ENCODE data around the gene LCNL1.

Gene LCNL1

GRCh38 chr9:137022662-137023008 lies 39.8 kb downstream of the LCNL1 start:
- TF ChIP-seq CTCF (IDR thresholded peaks at IDR 0.05; ENCODE audit: low read depth, low read length, missing control alignments): no peak
- H3K4me3 ChIP-seq (ENCODE audit: low read depth, low read length): no peak overlapping the region
- no peak for DNase-seq (ENCODE audit: low read depth)

DNA sequence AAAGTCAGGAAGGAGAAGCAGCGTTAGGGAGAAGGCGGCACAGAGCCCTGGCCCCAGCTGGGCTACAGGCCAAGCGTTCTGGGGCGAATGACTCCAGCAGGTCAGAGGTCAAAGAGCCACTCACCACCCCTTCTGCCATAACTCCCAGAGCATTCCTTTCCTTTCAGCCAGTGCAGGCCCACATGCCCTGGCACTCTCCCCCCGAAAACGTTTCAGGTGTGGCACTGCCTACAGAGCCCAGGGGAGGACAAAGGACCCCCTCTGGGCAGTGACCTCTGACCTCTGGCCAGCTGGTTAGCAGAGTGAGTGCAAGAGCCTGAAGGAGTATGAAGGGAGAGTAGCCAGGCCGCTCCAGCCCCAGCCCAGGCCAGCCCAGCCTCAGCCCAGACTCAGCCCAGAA lies 40.4 kb downstream of the LCNL1 start:
- TF ChIP-seq CTCF (IDR thresholded peaks at IDR 0.05; ENCODE audit: low read depth, low read length, missing control alignments): no peak
- no peak overlapping the region for H3K4me3 ChIP-seq (ENCODE audit: low read depth, low read length)
- no peak for DNase-seq (ENCODE audit: low read depth)

DNA sequence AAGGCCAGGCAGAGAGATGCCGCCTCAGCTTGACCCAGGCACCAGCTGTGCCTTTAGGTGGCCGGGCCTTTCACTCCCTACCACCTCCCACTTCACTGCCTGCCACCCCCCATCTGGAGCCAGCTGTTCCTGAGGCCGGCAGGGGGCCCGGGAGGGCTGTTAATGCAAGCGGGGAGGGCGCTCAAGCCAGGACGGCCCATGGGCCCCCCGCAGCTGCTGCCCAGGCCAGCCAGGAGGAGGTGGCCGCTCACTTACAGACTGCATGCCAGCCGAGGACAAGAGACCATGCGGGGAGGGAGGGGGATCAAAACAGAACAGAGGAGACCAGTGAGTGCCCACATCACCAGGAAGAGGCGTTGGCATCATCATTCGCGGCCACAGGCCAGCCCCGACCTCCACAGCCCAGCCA lies 40.8 kb downstream of the LCNL1 start:
- no peak overlapping the region for H3K4me3 ChIP-seq (ENCODE audit: low read depth, low read length)
- no peak for DNase-seq (ENCODE audit: low read depth)
- TF ChIP-seq CTCF (IDR thresholded peaks at IDR 0.05; ENCODE audit: low read depth, low read length, missing control alignments): no peak

DNA sequence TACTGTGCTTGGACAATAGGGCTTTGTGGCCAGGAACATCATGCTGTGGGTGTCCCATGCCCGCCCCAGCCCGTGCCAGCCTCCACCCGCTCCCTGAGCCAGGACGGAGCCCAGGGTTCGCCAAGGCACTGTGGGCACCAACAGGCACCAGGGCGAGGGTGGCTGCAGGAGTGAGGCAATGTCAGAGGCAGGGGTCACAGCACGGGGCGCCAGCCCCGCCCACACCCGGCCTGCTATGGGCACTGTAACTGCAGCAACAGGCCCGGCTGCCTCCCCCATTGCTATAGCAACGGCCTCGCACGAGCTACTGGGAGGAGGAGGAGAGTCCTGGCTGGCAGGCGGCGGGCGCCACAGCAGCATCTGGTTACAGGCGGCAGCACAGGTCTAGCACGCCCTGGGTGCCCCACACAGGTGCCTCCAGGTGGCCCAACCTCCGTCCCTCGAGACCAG lies 42.7 kb downstream of the LCNL1 start:
- DNase-seq (ENCODE audit: low read depth): no peak
- H3K4me3 ChIP-seq (ENCODE audit: low read depth, low read length): no peak overlapping the region
- TF ChIP-seq CTCF (IDR thresholded peaks at IDR 0.05; ENCODE audit: low read depth, low read length, missing control alignments): no peak

- H3K4me3 ChIP-seq (ENCODE audit: low read depth, low read length): no peak overlapping the region
- TF ChIP-seq CTCF (IDR thresholded peaks at IDR 0.05; ENCODE audit: low read depth, low read length, missing control alignments): no peak
- no peak for DNase-seq (ENCODE audit: low read depth)
These were observed 43.6 kb downstream of the LCNL1 start for GRCh38 chr9:137026384-137026783.

DNA sequence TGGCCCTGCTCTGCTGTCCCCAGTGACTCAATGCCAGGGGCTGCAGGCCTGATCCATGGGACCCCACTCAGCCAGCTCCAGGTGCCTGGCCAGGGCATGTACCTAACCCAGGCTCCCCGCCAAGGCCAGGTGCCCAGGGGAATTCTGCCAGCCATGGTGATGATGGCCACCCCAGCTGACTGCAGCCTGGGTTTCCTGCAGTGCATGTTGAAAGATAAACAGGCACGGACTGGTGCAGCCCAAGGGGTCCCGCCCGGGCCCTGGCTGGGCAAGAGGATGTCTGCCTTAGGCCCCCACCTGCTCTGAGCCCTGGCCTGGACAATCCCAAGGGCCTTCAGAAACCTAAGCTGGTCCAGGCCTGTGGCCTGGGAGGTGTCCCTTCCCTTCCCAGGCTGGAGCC lies 44.0 kb downstream of the LCNL1 start:
- no peak for TF ChIP-seq CTCF (IDR thresholded peaks at IDR 0.05; ENCODE audit: low read depth, low read length, missing control alignments)
- no peak for DNase-seq (ENCODE audit: low read depth)
- H3K4me3 ChIP-seq (ENCODE audit: low read depth, low read length): no peak overlapping the region

DNA sequence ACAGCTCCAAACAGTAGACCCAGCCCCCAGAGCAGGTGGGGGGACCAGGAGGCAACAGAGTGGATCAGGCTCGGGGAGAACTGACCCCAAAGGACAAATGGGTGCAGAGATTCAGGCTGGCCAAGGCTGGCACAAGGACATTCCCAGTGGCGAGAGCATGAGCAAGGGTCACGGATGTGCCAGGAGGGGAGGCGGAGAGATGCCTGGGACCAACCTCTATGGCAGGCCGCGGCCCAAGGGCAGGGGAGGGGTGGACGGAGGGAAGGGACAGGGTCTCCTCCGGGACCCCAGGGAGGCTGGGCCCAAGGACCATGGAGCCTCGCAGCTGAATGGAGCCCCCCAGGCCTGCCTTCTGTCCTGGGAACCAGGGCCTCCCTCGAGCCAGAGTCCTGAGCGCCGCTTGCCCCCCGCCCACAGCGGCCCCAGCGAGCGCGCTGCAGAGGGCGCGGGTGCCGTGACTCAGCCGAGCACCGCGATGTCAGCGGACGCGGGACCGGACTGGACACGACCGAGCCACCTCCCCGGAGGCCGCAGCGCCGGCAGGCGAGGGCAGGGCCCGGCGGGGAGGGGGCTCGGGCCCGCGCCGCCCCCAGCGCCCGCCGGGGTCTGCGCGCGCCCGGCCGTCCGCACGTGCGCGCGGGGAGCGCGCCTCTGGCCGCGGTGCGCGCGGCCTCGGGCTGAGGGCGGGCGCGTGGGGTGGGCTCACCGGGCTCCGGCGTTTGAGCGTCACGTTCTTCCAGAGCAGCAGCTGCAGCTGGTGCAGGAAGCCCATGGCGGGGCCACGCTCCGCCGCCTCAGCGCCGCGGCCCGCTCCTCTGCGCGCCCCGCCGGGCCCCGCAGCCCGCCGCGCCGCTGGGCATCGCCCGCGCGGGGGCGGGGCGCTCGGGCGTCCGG lies 44.8 kb downstream of the LCNL1 start, which contains the start of gene ABCA2:
Gene ABCA2, minus strand, starts transcription at position 869 of the 894 bp plus-strand sequence. Its CDS starts 97 bp downstream, at position 772.
- peak within 1 kb of the TSS; percentile 46 for H3K4me3 ChIP-seq (ENCODE audit: low read depth, low read length)
- no peak for TF ChIP-seq CTCF (IDR thresholded peaks at IDR 0.05; ENCODE audit: low read depth, low read length, missing control alignments)
- no peak for DNase-seq (ENCODE audit: low read depth)
